GM13977 (cell line): ENCODE data around the gene GABBR2.

Experiments used
- DNase-seq: peaks from one replicate; pipeline ENCODE4 v3.0.0; 2012; ENCODE audit warnings: low spot score
- CTCF ChIP-seq: IDR thresholded peaks from 2 replicates; pipeline ENCODE4 v1.5.1; 2012; ENCODE audit warnings: mild to moderate bottlenecking, control low read depth; ENCODE audit not compliant: insufficient read depth; ENCODE audit errors: extremely low read depth, missing control alignments
- in situ Hi-C: fragments of 300-500 bp; cut with MboI; formaldehyde crosslinking; loops from one replicate; pipeline ENCODE4 v1.12.0; 2022; ENCODE audit warnings: low sequenced_read_pairs, low pct_unique_long_range_greater_than_20kb, mixed read lengths, inconsistent platforms; ENCODE audit not compliant: unreplicated experiment

Gene GABBR2

GRCh38 chr9:98356326-98356725, 352.4 kb downstream of the GABBR2 start:
- in situ Hi-C loops = no loop called here
- DNase-seq = no peak
- no peak for TF ChIP-seq CTCF

GRCh38 chr9:98351370-98351769, 357.4 kb downstream of the GABBR2 start:
- TF ChIP-seq CTCF = no peak
- in situ Hi-C loops = no loop called here
- no peak for DNase-seq

GRCh38 chr9:98347642-98348041, 361.1 kb downstream of the GABBR2 start:
- in situ Hi-C loops = no loop called here
- TF ChIP-seq CTCF = no peak
- no peak for DNase-seq

- no peak for DNase-seq
- no peak for TF ChIP-seq CTCF
- in situ Hi-C loops = no loop called here
Observed at GRCh38 chr9:98345011-98345410, 363.7 kb downstream of the GABBR2 start.

- no peak for TF ChIP-seq CTCF
- in situ Hi-C loops = no loop called here
- no peak for DNase-seq
Observed at GRCh38 chr9:98344581-98344980, 364.2 kb downstream of the GABBR2 start.

GRCh38 chr9:98342820-98343210, 365.9 kb downstream of the GABBR2 start:
- no peak for DNase-seq
- in situ Hi-C loops = no loop called here
- TF ChIP-seq CTCF = no peak

- DNase-seq = no peak
- TF ChIP-seq CTCF = no peak
- in situ Hi-C loops = no loop called here
Observed at GRCh38 chr9:98342098-98342819, 366.5 kb downstream of the GABBR2 start.
